ENCODE results near the gene MYO6.

- no peak for TF ChIP-seq POLR2A (IDR thresholded peaks at IDR 0.05; ENCODE audit: low read depth, low read length)
- no peak for TF ChIP-seq POLR2AphosphoS5 (IDR thresholded peaks at IDR 0.05; ENCODE audit: low read depth, low read length)
- no peak for TF ChIP-seq TAF1 (IDR thresholded peaks at IDR 0.05; ENCODE audit: borderline replicate concordance, low read depth, low read length)
These were observed 127.1 kb downstream of the MYO6 start for GRCh38 chr6:75876152-75876551.

Measured in GM12892 (cell line).